Measurements from ENCODE around the gene CCDC183.
A peak's percentile ranks its signal among the peaks of the same experiment; 100 is the strongest.
"Not testable (repeated sequence)": the region's sequence is repeated elsewhere in the genome, so short reads cannot be mapped to it uniquely, and the experiment has no call there.

The CCDC183 gene

DNA sequence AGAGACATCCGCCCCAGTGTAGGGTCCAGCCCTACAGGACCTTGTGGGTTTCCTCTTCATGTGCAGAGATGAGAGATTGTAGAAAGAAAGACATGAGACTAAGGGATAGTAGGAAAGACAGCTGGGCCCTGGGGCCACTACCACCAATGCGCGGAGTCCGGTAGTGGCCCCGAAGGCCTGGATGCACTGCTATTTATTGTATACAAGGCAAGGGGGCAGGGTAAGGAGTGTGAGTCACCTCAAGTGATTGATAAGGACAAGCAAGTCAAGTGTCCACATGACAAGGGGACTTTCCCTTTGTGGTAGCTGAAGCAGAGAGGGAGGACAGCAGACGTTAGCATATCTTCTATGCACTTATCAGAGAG, 11.2 kb upstream of the CCDC183 start:
- Histone ChIP-seq H3K4me3 (ENCODE audit: low read length) (no peak overlapping the region), H3K9me3 (replicated peaks; ENCODE audit: insufficient read depth, low read length) (no peaks in the 10 kb centered on the region), H3K4me1 (ENCODE audit: low read length) (no peaks in the 10 kb centered on the region; the same call in 1 of the 2 replicates), H3K27me3 (replicated peaks; ENCODE audit: insufficient read depth, low read length) (peaks cover 43% of the 10 kb centered on the region), H3F3A (ENCODE audit: insufficient read depth, low read length) (no peaks in the 10 kb centered on the region), H2AFZ (ENCODE audit: low read length) (no peak overlapping the region), H3K9me2 (replicated peaks; ENCODE audit: insufficient read depth, low read length) (no peaks in the 10 kb centered on the region), H3K36me3 (replicated peaks; ENCODE audit: insufficient read depth, low read length) (no peaks in the 10 kb centered on the region), H3K27ac (ENCODE audit: low read length) (no peak overlapping the region), H3K4me2 (ENCODE audit: low read depth, low read length) (no peak overlapping the region), H3K79me2 (ENCODE audit: low read length) (no peaks in the 10 kb centered on the region), H3K9ac (ENCODE audit: low read length) (no peak overlapping the region), H4K20me1 (ENCODE audit: insufficient read depth, low read length) (no peaks in the 10 kb centered on the region)
- no peak for TF ChIP-seq EZH2phosphoT487 (IDR thresholded peaks at IDR 0.05; ENCODE audit: low read length)
- TF ChIP-seq, protein P1, sequence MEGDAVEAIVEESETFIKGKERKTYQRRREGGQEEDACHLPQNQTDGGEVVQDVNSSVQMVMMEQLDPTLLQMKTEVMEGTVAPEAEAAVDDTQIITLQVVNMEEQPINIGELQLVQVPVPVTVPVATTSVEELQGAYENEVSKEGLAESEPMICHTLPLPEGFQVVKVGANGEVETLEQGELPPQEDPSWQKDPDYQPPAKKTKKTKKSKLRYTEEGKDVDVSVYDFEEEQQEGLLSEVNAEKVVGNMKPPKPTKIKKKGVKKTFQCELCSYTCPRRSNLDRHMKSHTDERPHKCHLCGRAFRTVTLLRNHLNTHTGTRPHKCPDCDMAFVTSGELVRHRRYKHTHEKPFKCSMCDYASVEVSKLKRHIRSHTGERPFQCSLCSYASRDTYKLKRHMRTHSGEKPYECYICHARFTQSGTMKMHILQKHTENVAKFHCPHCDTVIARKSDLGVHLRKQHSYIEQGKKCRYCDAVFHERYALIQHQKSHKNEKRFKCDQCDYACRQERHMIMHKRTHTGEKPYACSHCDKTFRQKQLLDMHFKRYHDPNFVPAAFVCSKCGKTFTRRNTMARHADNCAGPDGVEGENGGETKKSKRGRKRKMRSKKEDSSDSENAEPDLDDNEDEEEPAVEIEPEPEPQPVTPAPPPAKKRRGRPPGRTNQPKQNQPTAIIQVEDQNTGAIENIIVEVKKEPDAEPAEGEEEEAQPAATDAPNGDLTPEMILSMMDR (IDR thresholded peaks at IDR 0.05; ENCODE audit: low read length) = no peak
- TF ChIP-seq EZH2 (optimal IDR thresholded peaks at IDR 0.05; ENCODE audit: low read depth, low read length) = no peak
- DNase-seq = peak; percentile 66

DNA sequence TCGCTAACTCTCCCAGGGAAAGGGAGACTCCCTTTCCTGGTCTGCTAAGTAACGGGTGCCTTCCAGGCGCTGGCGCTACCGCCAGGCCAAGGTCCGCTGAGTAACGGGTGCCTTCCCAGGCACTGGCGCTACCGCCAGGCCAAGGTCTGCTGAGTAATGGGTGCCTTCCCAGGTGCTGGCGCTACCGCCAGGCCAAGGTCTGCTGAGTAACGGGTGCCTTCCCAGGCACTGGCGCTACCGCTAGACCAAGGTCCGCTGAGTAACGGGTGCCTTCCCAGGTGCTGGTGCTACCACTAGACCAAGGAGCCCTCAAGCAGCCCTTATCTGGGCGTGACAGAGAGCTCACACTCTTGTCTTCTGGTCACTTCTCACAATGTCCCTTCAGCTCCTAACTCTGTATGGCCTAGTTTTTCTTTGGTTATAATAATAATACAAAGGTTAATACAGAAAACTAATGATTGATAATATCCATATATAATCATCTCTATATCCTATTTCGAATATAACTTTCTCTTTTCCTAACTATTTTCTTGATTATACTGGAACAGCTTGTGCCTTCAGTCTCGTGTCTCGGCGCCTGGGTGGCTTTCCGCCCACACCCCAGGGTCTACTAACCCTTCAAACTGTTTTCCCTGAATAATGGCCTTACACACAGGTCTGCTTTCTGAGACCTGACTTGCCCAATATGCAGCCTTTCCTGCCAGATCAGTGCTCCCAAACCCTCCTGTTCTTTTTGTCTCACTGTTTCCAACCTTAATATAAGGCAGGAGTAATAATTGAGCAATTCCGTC, 10.4 kb upstream of the CCDC183 start:
- H3F3A ChIP-seq (ENCODE audit: insufficient read depth, low read length); H3K4me1 ChIP-seq (ENCODE audit: low read length); H4K20me1 ChIP-seq (ENCODE audit: insufficient read depth, low read length); H3K4me2 ChIP-seq (ENCODE audit: low read depth, low read length); H3K9me3 ChIP-seq (replicated peaks; ENCODE audit: insufficient read depth, low read length); H3K27ac ChIP-seq (ENCODE audit: low read length); DNase-seq; H3K9ac ChIP-seq (ENCODE audit: low read length); H3K4me3 ChIP-seq (ENCODE audit: low read length); H3K79me2 ChIP-seq (ENCODE audit: low read length); H2AFZ ChIP-seq (ENCODE audit: low read length); H3K9me2 ChIP-seq (replicated peaks; ENCODE audit: insufficient read depth, low read length); H3K36me3 ChIP-seq (replicated peaks; ENCODE audit: insufficient read depth, low read length): not testable (repeated sequence)
- peaks cover 35% of the 10 kb centered on the region for H3K27me3 ChIP-seq (replicated peaks; ENCODE audit: insufficient read depth, low read length)

DNA sequence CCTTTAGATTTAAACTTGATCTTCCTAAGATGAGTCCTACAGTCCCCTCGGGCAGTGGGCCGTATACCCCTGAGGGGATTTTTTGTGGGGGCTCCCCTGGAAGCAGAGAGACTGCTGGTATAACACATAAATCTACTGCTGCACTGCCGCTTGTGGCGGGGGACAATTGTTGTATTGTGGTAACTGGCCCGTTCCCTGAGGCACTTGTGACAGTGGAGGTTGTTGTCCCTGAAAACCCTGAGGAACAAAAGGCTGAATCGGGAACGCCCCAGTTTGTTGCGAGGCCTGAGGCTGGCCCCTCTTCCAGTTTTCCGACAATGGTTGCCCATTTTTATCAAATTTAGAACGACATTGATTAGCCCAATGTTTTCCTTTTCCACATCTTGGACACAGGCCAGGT, 9.7 kb upstream of the CCDC183 start:
- no peak overlapping the region for H3K4me3 ChIP-seq (ENCODE audit: low read length)
- no peak overlapping the region for H2AFZ ChIP-seq (ENCODE audit: low read length)
- no peaks in the 10 kb centered on the region for H3K79me2 ChIP-seq (ENCODE audit: low read length)
- no peaks in the 10 kb centered on the region for H4K20me1 ChIP-seq (ENCODE audit: insufficient read depth, low read length)
- no peaks in the 10 kb centered on the region for H3K36me3 ChIP-seq (replicated peaks; ENCODE audit: insufficient read depth, low read length)
- no peaks in the 10 kb centered on the region for H3K9me2 ChIP-seq (replicated peaks; ENCODE audit: insufficient read depth, low read length)
- H3K4me1 ChIP-seq (ENCODE audit: low read length) = peaks cover 3% of the 10 kb centered on the region; the same call in 1 of the 2 replicates
- no peak overlapping the region for H3K27ac ChIP-seq (ENCODE audit: low read length)
- H3K9me3 ChIP-seq (replicated peaks; ENCODE audit: insufficient read depth, low read length) = no peaks in the 10 kb centered on the region
- H3K9ac ChIP-seq (ENCODE audit: low read length) = no peak overlapping the region
- H3F3A ChIP-seq (ENCODE audit: insufficient read depth, low read length) = peaks cover 3% of the 10 kb centered on the region; the same call in 1 of the 2 replicates
- H3K27me3 ChIP-seq (replicated peaks; ENCODE audit: insufficient read depth, low read length) = peaks cover 29% of the 10 kb centered on the region
- no peak overlapping the region for H3K4me2 ChIP-seq (ENCODE audit: low read depth, low read length)
- TF ChIP-seq EZH2 (optimal IDR thresholded peaks at IDR 0.05; ENCODE audit: low read depth, low read length) (no peak), EZH2phosphoT487 (IDR thresholded peaks at IDR 0.05; ENCODE audit: low read length) (no peak)
- TF ChIP-seq, protein P1 (IDR thresholded peaks at IDR 0.05; ENCODE audit: low read length) = no peak
- DNase-seq = no peak

GRCh38 chr9:136786983-136787382, 9.2 kb upstream of the CCDC183 start:
- H3K4me2 ChIP-seq (ENCODE audit: low read depth, low read length); H3F3A ChIP-seq (ENCODE audit: insufficient read depth, low read length); H3K4me3 ChIP-seq (ENCODE audit: low read length); H4K20me1 ChIP-seq (ENCODE audit: insufficient read depth, low read length); DNase-seq; H3K4me1 ChIP-seq (ENCODE audit: low read length); H2AFZ ChIP-seq (ENCODE audit: low read length); H3K9me3 ChIP-seq (replicated peaks; ENCODE audit: insufficient read depth, low read length); H3K27ac ChIP-seq (ENCODE audit: low read length); H3K9me2 ChIP-seq (replicated peaks; ENCODE audit: insufficient read depth, low read length); H3K79me2 ChIP-seq (ENCODE audit: low read length); H3K9ac ChIP-seq (ENCODE audit: low read length); H3K36me3 ChIP-seq (replicated peaks; ENCODE audit: insufficient read depth, low read length): not testable (repeated sequence)
- H3K27me3 ChIP-seq (replicated peaks; ENCODE audit: insufficient read depth, low read length) = peaks cover 26% of the 10 kb centered on the region
